Natural killer cell (primary cell): ENCODE data around the gene EHF. TPM values are rescaled to one million over a fixed set of nuclear protein-coding genes. Genes with fewer than 3 reads are reported as not detected.

Experiments
- ATAC-seq, 3 donors: fragments of 150-1000 bp in 2 of 3; fragments of 200-7000 bp in 1 of 3; cut with Tn5 transposase; 1 replicate in 1 of 3; 2 replicates in 2 of 3; pipeline ENCODE4 v1.10.0; 2021; ENCODE audit warnings: mild to moderate bottlenecking in 2 of 3, moderate library complexity in 2 of 3
- DNase-seq, 2 donors: peaks; one replicate each; pipeline versions ENCODE4 v3.0.0 to v3.0.0-alpha.2; 2013 to 2021; ENCODE audit warnings: mixed read lengths in 1 of 2
- H3K27ac ChIP-seq: one replicate; pipeline ENCODE4 v1.5.1; 2013; ENCODE audit warnings: mild to moderate bottlenecking, low read length
- H3K27me3 ChIP-seq: one replicate; pipeline ENCODE4 v1.6.1; 2013; ENCODE audit warnings: low read length; ENCODE audit not compliant: control insufficient read depth, insufficient read depth
- H3K36me3 ChIP-seq: one replicate; pipeline ENCODE4 v1.6.1; 2013; ENCODE audit warnings: low read length; ENCODE audit not compliant: control insufficient read depth, insufficient read depth
- H3K4me1 ChIP-seq: one replicate; pipeline ENCODE4 v1.6.1; 2013; ENCODE audit warnings: low read length; ENCODE audit not compliant: control insufficient read depth, insufficient read depth
- H3K4me3 ChIP-seq: one replicate; pipeline ENCODE4 v1.5.1; 2013; ENCODE audit warnings: low read length
- H3K9me3 ChIP-seq: one replicate; pipeline ENCODE4 v1.6.1; 2013; ENCODE audit warnings: low read length; ENCODE audit not compliant: control insufficient read depth, insufficient read depth
- H3K27ac Mint-ChIP-seq, 2 donors: one replicate each; pipeline ENCODE4 v1.8.0; 2022; ENCODE audit warnings: mild to moderate bottlenecking in 2 of 2, mixed read lengths in 2 of 2, moderate library complexity in 1 of 2
- H3K27me3 Mint-ChIP-seq, 2 donors: one replicate each; pipeline ENCODE4 v1.8.0; 2022; ENCODE audit warnings: low read depth in 2 of 2, mixed read lengths in 2 of 2
- H3K36me3 Mint-ChIP-seq: one replicate; pipeline ENCODE4 v1.8.0; 2022; ENCODE audit warnings: mixed read lengths
- H3K4me1 Mint-ChIP-seq, 2 donors: one replicate each; pipeline ENCODE4 v1.8.0; 2022; ENCODE audit warnings: mixed read lengths in 2 of 2
- H3K4me3 Mint-ChIP-seq: one replicate; pipeline ENCODE4 v1.8.0; 2022; ENCODE audit warnings: mild to moderate bottlenecking, moderate library complexity, mixed read lengths
- H3K9me3 Mint-ChIP-seq, 2 donors: one replicate each; pipeline ENCODE4 v1.8.0; 2022; ENCODE audit warnings: mixed read lengths in 2 of 2
- WGBS: methylation state at CpG from one replicate; pipeline ENCODE4 v1.1.7; 2013; ENCODE audit warnings: missing lambda C conversion rate; ENCODE audit not compliant: insufficient coverage; 5-methylcytosine and 5-hydroxymethylcytosine counted together
- intact Hi-C: fragments of 100-400 bp; cut with micrococcal nuclease; formaldehyde crosslinking; loops from one replicate; pipeline ENCODE4 v1.14.2; 2022
- total RNA-seq, 4 donors: library from RNA; stranded (reverse); fragments of 120-200 nt in 1 of 4; gene quantifications; one replicate each; pipeline versions ENCODE4 v1.2.3 to v1.2.4, GENCODE V29; 2013 to 2022
- TF ChIP-seq, protein P1 (sequence below): fragments of 200-600 bp; IDR thresholded peaks from one replicate; pipeline ENCODE4 v1.8.0; 2022; ENCODE audit warnings: antibody characterized with exemption

Gene EHF
- total RNA-seq, 3 donors from 2014 or later (not counting 1 experiment from before 2014, with no cell fraction given), result not detected

DNA sequence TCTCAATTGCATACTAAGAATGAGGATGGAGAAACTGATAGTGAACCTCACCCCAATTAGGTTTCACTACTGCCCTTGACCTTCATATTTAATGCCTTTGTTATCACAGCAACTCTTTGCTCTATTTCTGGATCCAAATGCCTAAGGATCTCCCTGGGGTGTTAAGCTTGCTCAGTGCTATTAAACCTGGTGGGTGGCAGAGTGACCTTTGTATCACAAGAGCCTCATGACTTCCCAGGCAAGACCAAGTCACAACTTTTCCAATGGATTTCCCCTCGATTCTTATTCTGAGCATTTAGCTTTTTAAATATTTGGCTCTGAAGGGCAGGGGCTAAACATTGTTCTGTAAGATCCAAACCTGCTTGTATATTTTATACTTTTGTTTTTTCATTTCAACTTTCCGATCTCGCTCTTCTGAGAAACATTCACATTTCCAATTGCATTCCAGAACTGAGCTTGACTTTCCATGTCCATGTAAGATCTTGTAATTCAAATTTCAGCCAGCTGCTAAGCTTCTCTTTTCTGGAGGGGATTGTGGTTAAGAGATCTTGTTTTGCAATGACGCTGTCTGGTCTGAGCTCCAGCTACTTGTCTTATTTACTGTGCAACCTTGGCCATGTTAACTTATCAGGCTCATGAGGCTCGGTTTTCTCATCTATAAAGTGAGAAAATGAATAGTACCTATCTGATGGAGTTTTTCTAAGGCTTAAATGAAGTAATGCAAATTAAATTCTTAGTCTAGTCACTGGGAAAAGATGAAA is 6.4 kb upstream of the EHF start:
- Mint-ChIP-seq H3K9me3 (no peaks in the 10 kb centered on the region), H3K36me3 (no peaks in the 10 kb centered on the region), H3K27me3 (peaks cover 24 to 42% of the 10 kb centered on the region in 2 donors), H3K4me1 (peaks cover 0 to 4% of the 10 kb centered on the region in 2 donors), H3K27ac (no peak overlapping the region), H3K4me3 (no peak overlapping the region)
- H3K27ac ChIP-seq, result no peak overlapping the region
- no peaks in the 10 kb centered on the region for H3K27me3 ChIP-seq
- 58% methylated on average over 5 of the region's 5 CpGs for WGBS
- ATAC-seq, result no peak
- TF ChIP-seq, protein P1, sequence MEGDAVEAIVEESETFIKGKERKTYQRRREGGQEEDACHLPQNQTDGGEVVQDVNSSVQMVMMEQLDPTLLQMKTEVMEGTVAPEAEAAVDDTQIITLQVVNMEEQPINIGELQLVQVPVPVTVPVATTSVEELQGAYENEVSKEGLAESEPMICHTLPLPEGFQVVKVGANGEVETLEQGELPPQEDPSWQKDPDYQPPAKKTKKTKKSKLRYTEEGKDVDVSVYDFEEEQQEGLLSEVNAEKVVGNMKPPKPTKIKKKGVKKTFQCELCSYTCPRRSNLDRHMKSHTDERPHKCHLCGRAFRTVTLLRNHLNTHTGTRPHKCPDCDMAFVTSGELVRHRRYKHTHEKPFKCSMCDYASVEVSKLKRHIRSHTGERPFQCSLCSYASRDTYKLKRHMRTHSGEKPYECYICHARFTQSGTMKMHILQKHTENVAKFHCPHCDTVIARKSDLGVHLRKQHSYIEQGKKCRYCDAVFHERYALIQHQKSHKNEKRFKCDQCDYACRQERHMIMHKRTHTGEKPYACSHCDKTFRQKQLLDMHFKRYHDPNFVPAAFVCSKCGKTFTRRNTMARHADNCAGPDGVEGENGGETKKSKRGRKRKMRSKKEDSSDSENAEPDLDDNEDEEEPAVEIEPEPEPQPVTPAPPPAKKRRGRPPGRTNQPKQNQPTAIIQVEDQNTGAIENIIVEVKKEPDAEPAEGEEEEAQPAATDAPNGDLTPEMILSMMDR, result no peak
- no peak overlapping the region for H3K4me3 ChIP-seq
- peaks cover 5% of the 10 kb centered on the region for H3K4me1 ChIP-seq
- no peaks in the 10 kb centered on the region for H3K9me3 ChIP-seq
- no peaks in the 10 kb centered on the region for H3K36me3 ChIP-seq
- DNase-seq, result no peak
- intact Hi-C loops, result no loop called here

DNA sequence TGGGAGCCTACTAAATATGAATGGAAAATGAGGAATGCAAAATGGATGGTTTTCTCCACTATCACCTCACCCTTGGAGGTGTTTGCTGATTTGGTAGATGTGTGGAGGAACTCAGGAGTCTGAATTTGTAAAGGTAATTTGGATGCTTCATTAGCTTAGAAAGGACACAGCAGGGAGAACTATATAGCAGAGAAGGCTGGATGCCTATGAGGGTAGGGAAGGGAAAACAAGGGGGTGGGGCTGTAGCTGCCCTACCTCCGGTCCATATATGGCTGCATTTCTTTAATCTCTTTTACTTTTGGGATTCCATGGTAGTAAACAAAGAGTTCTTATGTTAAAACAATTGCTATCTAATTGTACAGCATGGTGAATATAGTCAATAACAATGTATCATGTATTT is 4.8 kb upstream of the EHF start:
- TF ChIP-seq, protein P1, result no peak
- intact Hi-C loops, result no loop called here
- Mint-ChIP-seq H3K9me3 (no peaks in the 10 kb centered on the region), H3K4me3 (no peak overlapping the region), H3K36me3 (no peaks in the 10 kb centered on the region), H3K27me3 (peaks cover 36 to 46% of the 10 kb centered on the region in 2 donors), H3K27ac (no peak overlapping the region), H3K4me1 (peaks cover 0 to 4% of the 10 kb centered on the region in 2 donors)
- WGBS, result 88% methylated on average over 1 of the region's 1 CpG
- no peaks in the 10 kb centered on the region for H3K36me3 ChIP-seq
- no peaks in the 10 kb centered on the region for H3K9me3 ChIP-seq
- ATAC-seq (no peak), DNase-seq (no peak)
- no peaks in the 10 kb centered on the region for H3K27me3 ChIP-seq
- no peak overlapping the region for H3K4me3 ChIP-seq
- H3K27ac ChIP-seq, result no peak overlapping the region
- peaks cover 5% of the 10 kb centered on the region for H3K4me1 ChIP-seq

DNA sequence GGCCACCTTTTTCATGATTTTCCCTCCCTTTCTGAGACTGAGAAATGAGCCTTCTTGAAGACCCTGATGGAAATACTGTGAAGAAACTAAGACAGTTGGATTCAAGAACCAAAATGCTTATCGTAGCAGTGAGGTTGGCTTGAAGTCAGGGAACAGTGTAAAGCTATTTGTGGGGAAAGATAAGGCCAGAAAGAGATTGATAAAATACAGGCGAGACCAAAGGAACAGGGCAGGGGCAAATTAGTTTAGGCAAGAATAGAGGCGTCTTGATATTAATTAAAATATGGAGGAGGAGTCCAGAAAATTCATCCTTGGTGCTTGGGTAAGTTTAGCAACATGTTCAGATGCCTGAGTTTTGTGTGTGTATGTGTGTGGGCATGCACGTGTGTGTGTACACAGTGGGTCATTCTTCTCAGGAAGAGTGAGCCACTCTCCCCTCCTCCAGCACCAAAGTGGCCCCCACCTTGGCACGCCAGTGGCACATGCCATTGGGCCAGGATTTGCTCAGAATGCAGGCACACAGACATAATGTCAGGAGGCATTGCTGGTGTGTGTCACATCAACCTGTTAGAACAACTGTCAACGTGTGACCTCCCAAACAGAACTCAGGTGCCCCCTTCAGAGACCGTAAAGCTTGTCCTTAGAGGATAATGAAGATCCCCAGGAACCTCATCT is 3.9 kb upstream of the EHF start:
- Mint-ChIP-seq H3K4me3 (no peak overlapping the region), H3K4me1 (peaks cover 0 to 4% of the 10 kb centered on the region in 2 donors), H3K27ac (no peak overlapping the region), H3K9me3 (no peaks in the 10 kb centered on the region), H3K36me3 (no peaks in the 10 kb centered on the region), H3K27me3 (peaks cover 36 to 45% of the 10 kb centered on the region in 2 donors)
- Histone ChIP-seq H3K27me3 (peaks cover 2% of the 10 kb centered on the region), H3K4me3 (no peak overlapping the region), H3K27ac (no peak overlapping the region), H3K9me3 (no peaks in the 10 kb centered on the region), H3K4me1 (peaks cover 5% of the 10 kb centered on the region), H3K36me3 (no peaks in the 10 kb centered on the region)
- 98% methylated on average over 6 of the region's 7 CpGs for whole genome bisulfite sequencing
- intact Hi-C loops, result no loop called here
- ATAC-seq (no peak), DNase-seq (no peak)
- TF ChIP-seq, protein P1, result no peak
